ENCODE measurements around the gene ZNF275. TPM values are rescaled to one million over a fixed set of nuclear protein-coding genes. Genes with fewer than 3 reads are reported as not detected.

The ZNF275 gene
- total RNA-seq, 3 donors from 2014 or later (not counting 1 experiment from before 2014, with no cell fraction given): 9.1 to 17.4 (median 17.3) TPM

- H3K9me3 Mint-ChIP-seq: no peaks in the 10 kb centered on the region
- ATAC-seq: no peak
Measured at GRCh38 chrX:153348421-153348820, 14.5 kb downstream of the ZNF275 start.

GRCh38 chrX:153349952-153350351, 16.0 kb downstream of the ZNF275 start:
- intact Hi-C loops (cut with micrococcal nuclease): no loop called here
- Mint-ChIP-seq H3K27ac (no peak overlapping the region), H3K4me1 (peaks cover 0 to 5% of the 10 kb centered on the region in 2 donors), H3K36me3 (no peaks in the 10 kb centered on the region), H3K9me3 (no peaks in the 10 kb centered on the region), H3K27me3 (ENCODE audit: low read depth in 2 of 2) (no peaks in the 10 kb centered on the region), H3K4me3 (no peak overlapping the region)
- no peaks in the 10 kb centered on the region for H3K27me3 ChIP-seq (ENCODE audit: control insufficient read depth, insufficient read depth, low read length)
- H3K27ac ChIP-seq (ENCODE audit: low read length): no peak overlapping the region
- peaks cover 20% of the 10 kb centered on the region for H3K36me3 ChIP-seq (ENCODE audit: control insufficient read depth, insufficient read depth, low read length)
- WGBS (ENCODE audit: insufficient coverage): 90% methylated on average over 5 of the region's 5 CpGs
- TF ChIP-seq CTCF (IDR thresholded peaks at IDR 0.05): no peak
- H3K4me3 ChIP-seq (ENCODE audit: low read length): no peak overlapping the region
- no peak for ATAC-seq
- no peaks in the 10 kb centered on the region for H3K9me3 ChIP-seq (ENCODE audit: control insufficient read depth, insufficient read depth, low read length)
- DNase-seq: no peak
- no peaks in the 10 kb centered on the region for H3K4me1 ChIP-seq (ENCODE audit: control insufficient read depth, insufficient read depth, low read length)

More at GRCh38 chrX:153348421-153348820, 14.5 kb downstream of the ZNF275 start:
- Histone ChIP-seq H3K9me3 (ENCODE audit: control insufficient read depth, insufficient read depth, low read length) (no peaks in the 10 kb centered on the region), H3K36me3 (ENCODE audit: control insufficient read depth, insufficient read depth, low read length) (peaks cover 26% of the 10 kb centered on the region), H3K27ac (ENCODE audit: low read length) (no peak overlapping the region), H3K4me1 (ENCODE audit: control insufficient read depth, insufficient read depth, low read length) (no peaks in the 10 kb centered on the region), H3K4me3 (ENCODE audit: low read length) (no peak overlapping the region), H3K27me3 (ENCODE audit: control insufficient read depth, insufficient read depth, low read length) (no peaks in the 10 kb centered on the region)
- Mint-ChIP-seq H3K4me1 (peaks cover 5 to 13% of the 10 kb centered on the region in 2 donors), H3K36me3 (no peaks in the 10 kb centered on the region), H3K27ac (no peak overlapping the region), H3K27me3 (ENCODE audit: low read depth in 2 of 2) (no peaks in the 10 kb centered on the region), H3K4me3 (no peak overlapping the region)
- no peak for TF ChIP-seq CTCF (IDR thresholded peaks at IDR 0.05)
- DNase-seq: no peak
- 88% methylated on average over 8 of the region's 8 CpGs for WGBS (ENCODE audit: insufficient coverage)
- intact Hi-C loops (cut with micrococcal nuclease): no loop called here

DNA sequence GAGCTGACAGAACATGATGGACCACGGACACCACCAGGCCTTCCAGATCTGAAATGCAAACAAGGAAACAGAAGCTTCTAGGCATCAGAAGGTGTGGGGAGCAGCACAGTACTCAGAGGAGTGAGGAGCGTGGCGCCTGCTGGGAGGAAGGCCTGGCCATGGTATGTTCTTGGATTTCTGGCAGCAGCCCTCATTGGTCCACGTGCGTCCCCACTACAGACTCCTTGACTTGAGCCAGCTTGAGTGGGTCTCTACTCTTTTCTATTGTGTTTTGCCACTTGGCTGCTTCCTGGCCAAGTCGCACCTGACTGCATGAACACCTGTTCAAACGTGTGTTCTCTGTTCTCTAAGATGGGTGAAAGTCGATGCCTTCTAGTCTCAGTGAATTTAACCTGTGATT, 18.0 kb downstream of the ZNF275 start:
- intact Hi-C loops (cut with micrococcal nuclease): no loop called here

More for the DNA sequence above, 18.0 kb downstream of the ZNF275 start:
- H3K36me3 Mint-ChIP-seq: no peaks in the 10 kb centered on the region
- no peak overlapping the region for H3K4me3 Mint-ChIP-seq
- H3K9me3 Mint-ChIP-seq: no peaks in the 10 kb centered on the region
- Histone ChIP-seq H3K4me3 (ENCODE audit: low read length) (no peak overlapping the region), H3K9me3 (ENCODE audit: control insufficient read depth, insufficient read depth, low read length) (no peaks in the 10 kb centered on the region), H3K27me3 (ENCODE audit: control insufficient read depth, insufficient read depth, low read length) (no peaks in the 10 kb centered on the region), H3K27ac (ENCODE audit: low read length) (no peak overlapping the region), H3K4me1 (ENCODE audit: control insufficient read depth, insufficient read depth, low read length) (no peaks in the 10 kb centered on the region), H3K36me3 (ENCODE audit: control insufficient read depth, insufficient read depth, low read length) (peaks cover 10% of the 10 kb centered on the region)
- no peak for TF ChIP-seq CTCF (IDR thresholded peaks at IDR 0.05)
- DNase-seq: no peak
- H3K27me3 Mint-ChIP-seq (ENCODE audit: low read depth in 2 of 2): no peaks in the 10 kb centered on the region
- H3K4me1 Mint-ChIP-seq: peaks cover 0 to 5% of the 10 kb centered on the region in 2 donors
- WGBS (ENCODE audit: insufficient coverage): 90% methylated on average over 8 of the region's 8 CpGs
- ATAC-seq: no peak
- no peak overlapping the region for H3K27ac Mint-ChIP-seq
